Liver (tissue), 9 donors: ENCODE data around the gene KIF17. TPM values are rescaled to one million over a fixed set of nuclear protein-coding genes. Genes with fewer than 3 reads are reported as not detected.

Experiments used
- DNase-seq: peaks from one replicate; pipeline ENCODE4 v3.0.0-alpha.2; 2017; ENCODE audit warnings: low spot score
- H3K27ac ChIP-seq, 2 donors: one replicate each; pipeline ENCODE4 v1.7.0; 2013; ENCODE audit warnings: inconsistent platforms in 2 of 2, low read length in 2 of 2, control low read depth in 1 of 2, low read depth in 1 of 2, mild to moderate bottlenecking in 1 of 2
- H3K27me3 ChIP-seq, 4 donors: one replicate each; pipeline versions ENCODE4 v1.6.1 to v1.7.0; 2013; ENCODE audit warnings: low read length in 3 of 4, inconsistent platforms in 1 of 4, mild to moderate bottlenecking in 1 of 4, moderate library complexity in 1 of 4; ENCODE audit not compliant: control insufficient read depth in 4 of 4, insufficient read depth in 4 of 4
- H3K36me3 ChIP-seq, 4 donors: one replicate each; pipeline versions ENCODE4 v1.6.1 to v1.7.0; 2013; ENCODE audit warnings: low read length in 3 of 4, mild to moderate bottlenecking in 3 of 4, low read depth in 1 of 4, moderate library complexity in 1 of 4; ENCODE audit not compliant: control insufficient read depth in 4 of 4, insufficient read depth in 3 of 4
- H3K4me1 ChIP-seq, 4 donors: one replicate each; pipeline versions ENCODE4 v1.6.1 to v1.7.0; 2013; ENCODE audit warnings: low read length in 3 of 4, mild to moderate bottlenecking in 3 of 4, moderate library complexity in 1 of 4; ENCODE audit not compliant: control insufficient read depth in 4 of 4, insufficient read depth in 4 of 4
- H3K4me3 ChIP-seq, 3 donors: one replicate each; pipeline versions ENCODE4 v1.6.1 to v1.7.0; 2013; ENCODE audit warnings: low read length in 3 of 3, control low read depth in 1 of 3, low read depth in 1 of 3, mild to moderate bottlenecking in 1 of 3
- H3K9ac ChIP-seq, 2 donors: one replicate each; pipeline ENCODE4 v1.7.0; 2013; ENCODE audit warnings: low read length in 2 of 2, mild to moderate bottlenecking in 2 of 2, moderate library complexity in 2 of 2, control low read depth in 1 of 2, low read depth in 1 of 2
- H3K9me3 ChIP-seq, 4 donors: one replicate each; pipeline versions ENCODE4 v1.6.1 to v1.7.0; 2013; ENCODE audit warnings: low read length in 3 of 4; ENCODE audit not compliant: control insufficient read depth in 4 of 4
- EGR1 ChIP-seq, 2 donors: IDR thresholded peaks; 2 replicates each; pipeline ENCODE4 v1.6.1; 2016 to 2018; ENCODE audit warnings: antibody characterized with exemption in 2 of 2, low read depth in 2 of 2
- FOXA1 ChIP-seq: IDR thresholded peaks from 2 replicates; pipeline ENCODE4 v1.6.1; 2016; ENCODE audit warnings: antibody characterized with exemption
- FOXA2 ChIP-seq: IDR thresholded peaks from 2 replicates; pipeline ENCODE4 v1.6.1; 2016; ENCODE audit warnings: antibody characterized with exemption
- GABPA ChIP-seq, 2 donors: IDR thresholded peaks in 1 of 2; conservative IDR thresholded peaks in 1 of 2; 2 replicates each; pipeline ENCODE4 v1.6.1; 2016; ENCODE audit warnings: antibody characterized with exemption in 2 of 2, mild to moderate bottlenecking in 1 of 2, moderate library complexity in 1 of 2
- HNF4A ChIP-seq, 2 donors: conservative IDR thresholded peaks; 2 replicates each; pipeline ENCODE4 v1.6.1; 2016; ENCODE audit warnings: antibody characterized with exemption in 2 of 2, mild to moderate bottlenecking in 2 of 2
- HNF4G ChIP-seq: IDR thresholded peaks from 2 replicates; pipeline ENCODE4 v1.6.1; 2016; ENCODE audit warnings: antibody characterized with exemption
- JUND ChIP-seq, 2 donors: IDR thresholded peaks; 2 replicates each; pipeline ENCODE4 v1.6.1; 2016; ENCODE audit warnings: antibody characterized with exemption in 2 of 2
- RXRA ChIP-seq, 2 donors: IDR thresholded peaks; 2 replicates each; pipeline ENCODE4 v1.6.1; 2017 to 2018; ENCODE audit warnings: antibody characterized with exemption in 2 of 2, mild to moderate bottlenecking in 1 of 2
- SP1 ChIP-seq: IDR thresholded peaks from 2 replicates; pipeline ENCODE4 v1.6.1; 2018; ENCODE audit warnings: antibody characterized with exemption, mild to moderate bottlenecking
- TAF1 ChIP-seq: conservative IDR thresholded peaks from 2 replicates; pipeline ENCODE4 v1.6.1; 2016; ENCODE audit warnings: antibody characterized with exemption, mild to moderate bottlenecking
- YY1 ChIP-seq: IDR thresholded peaks from 2 replicates; pipeline ENCODE4 v1.6.1; 2016; ENCODE audit warnings: antibody characterized with exemption, mild to moderate bottlenecking
- WGBS: extraction: QIAGEN DNeasy Blood & Tissue Kit; methylation state at CpG from one replicate; pipeline ENCODE4 v1.1.7; 2013; 5-methylcytosine and 5-hydroxymethylcytosine counted together
- polyA plus RNA-seq, 2 donors: library from polyadenylated mRNA; stranded (reverse) in 1 of 2; unstranded in 1 of 2; fragments of 200-250 nt in 1 of 2; fragments of >200 nt in 1 of 2; fragmentation: Nextera tagmentation in 1 of 2; extraction: Ambion mirVana in 1 of 2; gene quantifications; one replicate each; pipeline versions ENCODE4 v1.2.1 to v1.2.3, GENCODE V29; 2013 to 2015
- total RNA-seq, 2 donors: library from RNA; depleted of rRNA; stranded (reverse); fragments of >200 nt; gene quantifications; one replicate each; pipeline ENCODE4 v1.2.3, GENCODE V29; 2014
- TF ChIP-seq, protein P1 (sequence below): IDR thresholded peaks from 2 replicates; pipeline ENCODE4 v1.6.1; 2016; ENCODE audit warnings: antibody characterized with exemption
- TF ChIP-seq, protein P2 (sequence below): IDR thresholded peaks from 2 replicates; pipeline ENCODE4 v1.6.1; 2016; ENCODE audit warnings: antibody characterized with exemption, mild to moderate bottlenecking
- TF ChIP-seq, protein P3 (sequence below): IDR thresholded peaks from 2 replicates; pipeline ENCODE4 v1.6.1; 2016; ENCODE audit warnings: antibody characterized with exemption
- TF ChIP-seq, protein P4 (sequence below): fragments of 150-350 bp; IDR thresholded peaks from 2 replicates; pipeline ENCODE4 v1.5.1; 2017; ENCODE audit warnings: improper control_type of control experiment, low read depth, low read length; ENCODE audit not compliant: missing input control
- TF ChIP-seq, protein P5 (sequence below): IDR thresholded peaks from 2 replicates; pipeline ENCODE4 v1.6.1; 2016; ENCODE audit warnings: antibody characterized with exemption
- donor health status: healthy.
- donor health status: healthy.
- donor health status: healthy.
- donor health status: healthy.
- donor health status: healthy.

KIF17 gene
- total and polyA plus RNA-seq, 4 donors: 1.0 to 2.7 (median 2.0) TPM

DNA sequence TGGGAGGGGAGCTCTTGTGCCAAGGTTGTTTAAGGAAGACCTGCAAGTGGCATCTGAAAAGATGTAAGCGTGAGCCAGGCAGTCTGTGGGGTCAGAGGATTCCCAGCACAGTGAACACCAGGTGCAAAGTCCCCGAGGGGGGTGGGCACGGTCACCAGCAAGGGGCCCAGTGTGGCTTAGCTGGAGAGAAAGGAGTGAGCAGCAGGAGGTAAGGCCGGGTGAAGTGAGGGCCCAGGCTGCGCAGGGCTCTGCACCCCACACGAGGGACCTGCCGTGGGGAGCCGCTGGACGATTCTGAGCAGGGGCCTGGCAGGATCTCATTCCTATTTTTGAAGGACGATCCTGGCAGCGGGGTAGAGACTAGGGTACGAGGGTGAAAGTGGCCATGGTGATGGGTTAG, 60.8 kb downstream of the KIF17 start:
- no peak overlapping the region for H3K9ac ChIP-seq
- WGBS: 84% methylated on average over 12 of the region's 12 CpGs
- peaks cover 0 to 22% (median 17%) of the 10 kb centered on the region in 4 donors for H3K4me1 ChIP-seq
- no peak for TF ChIP-seq HNF4G
- TF ChIP-seq, protein P1, sequence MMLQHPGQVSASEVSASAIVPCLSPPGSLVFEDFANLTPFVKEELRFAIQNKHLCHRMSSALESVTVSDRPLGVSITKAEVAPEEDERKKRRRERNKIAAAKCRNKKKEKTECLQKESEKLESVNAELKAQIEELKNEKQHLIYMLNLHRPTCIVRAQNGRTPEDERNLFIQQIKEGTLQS: no peak
- DNase-seq: no peak
- H3K27me3 ChIP-seq: no peaks in the 10 kb centered on the region
- no peak overlapping the region for H3K27ac ChIP-seq
- H3K36me3 ChIP-seq: peaks cover 19 to 60% (median 46%) of the 10 kb centered on the region in 4 donors
- H3K4me3 ChIP-seq: no peak overlapping the region
- H3K9me3 ChIP-seq: no peaks in the 10 kb centered on the region

DNA sequence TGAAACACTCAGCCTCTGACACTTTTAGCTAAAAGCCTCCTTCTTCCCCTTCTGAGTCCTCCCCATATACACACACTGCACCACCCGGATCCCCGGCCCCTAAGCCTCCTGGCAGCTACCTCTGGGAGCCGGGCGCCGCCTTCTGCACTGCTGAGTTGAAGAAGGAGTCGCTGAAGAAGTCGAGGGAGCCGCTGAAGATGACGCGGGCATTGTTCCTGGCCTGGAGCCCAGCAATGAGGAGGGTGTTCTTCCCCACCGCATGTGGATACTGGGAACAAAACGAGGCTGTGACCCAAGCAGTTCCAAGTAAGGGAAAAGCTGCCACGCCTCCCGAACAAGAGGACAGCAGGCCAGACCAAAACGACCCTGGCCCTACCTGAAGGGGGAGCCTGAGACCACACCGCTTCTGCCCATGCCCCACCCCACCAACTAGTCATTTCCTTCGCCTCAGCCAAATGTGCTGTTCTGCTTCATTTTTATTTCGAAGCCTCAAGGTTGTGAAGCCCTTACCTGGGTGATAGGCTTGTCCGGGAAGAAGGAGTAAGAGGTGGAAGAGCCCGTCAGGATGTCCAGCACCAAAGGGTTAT, 63.6 kb downstream of the KIF17 start:
- TF ChIP-seq, protein P2, sequence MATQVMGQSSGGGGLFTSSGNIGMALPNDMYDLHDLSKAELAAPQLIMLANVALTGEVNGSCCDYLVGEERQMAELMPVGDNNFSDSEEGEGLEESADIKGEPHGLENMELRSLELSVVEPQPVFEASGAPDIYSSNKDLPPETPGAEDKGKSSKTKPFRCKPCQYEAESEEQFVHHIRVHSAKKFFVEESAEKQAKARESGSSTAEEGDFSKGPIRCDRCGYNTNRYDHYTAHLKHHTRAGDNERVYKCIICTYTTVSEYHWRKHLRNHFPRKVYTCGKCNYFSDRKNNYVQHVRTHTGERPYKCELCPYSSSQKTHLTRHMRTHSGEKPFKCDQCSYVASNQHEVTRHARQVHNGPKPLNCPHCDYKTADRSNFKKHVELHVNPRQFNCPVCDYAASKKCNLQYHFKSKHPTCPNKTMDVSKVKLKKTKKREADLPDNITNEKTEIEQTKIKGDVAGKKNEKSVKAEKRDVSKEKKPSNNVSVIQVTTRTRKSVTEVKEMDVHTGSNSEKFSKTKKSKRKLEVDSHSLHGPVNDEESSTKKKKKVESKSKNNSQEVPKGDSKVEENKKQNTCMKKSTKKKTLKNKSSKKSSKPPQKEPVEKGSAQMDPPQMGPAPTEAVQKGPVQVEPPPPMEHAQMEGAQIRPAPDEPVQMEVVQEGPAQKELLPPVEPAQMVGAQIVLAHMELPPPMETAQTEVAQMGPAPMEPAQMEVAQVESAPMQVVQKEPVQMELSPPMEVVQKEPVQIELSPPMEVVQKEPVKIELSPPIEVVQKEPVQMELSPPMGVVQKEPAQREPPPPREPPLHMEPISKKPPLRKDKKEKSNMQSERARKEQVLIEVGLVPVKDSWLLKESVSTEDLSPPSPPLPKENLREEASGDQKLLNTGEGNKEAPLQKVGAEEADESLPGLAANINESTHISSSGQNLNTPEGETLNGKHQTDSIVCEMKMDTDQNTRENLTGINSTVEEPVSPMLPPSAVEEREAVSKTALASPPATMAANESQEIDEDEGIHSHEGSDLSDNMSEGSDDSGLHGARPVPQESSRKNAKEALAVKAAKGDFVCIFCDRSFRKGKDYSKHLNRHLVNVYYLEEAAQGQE: no peak
- TF ChIP-seq RXRA (IDR thresholded peaks at IDR 0.05) (no peak), HNF4A (conservative IDR thresholded peaks at IDR 0.05) (no peak), FOXA1 (no peak), EGR1 (IDR thresholded peaks at IDR 0.05; ENCODE audit: low read depth in 2 of 2) (no peak), GABPA (IDR thresholded peaks at IDR 0.05 in 1 of 2, conservative IDR thresholded peaks at IDR 0.05 in 1 of 2) (no peak), SP1 (no peak), JUND (IDR thresholded peaks at IDR 0.05) (no peak), TAF1 (no peak)
- TF ChIP-seq, protein P1: no peak
- Histone ChIP-seq H3K9ac (no peak overlapping the region), H3K27ac (no peak overlapping the region), H3K36me3 (peaks cover 19 to 83% (median 59%) of the 10 kb centered on the region in 4 donors), H3K4me3 (no peak overlapping the region), H3K4me1 (peaks cover 0 to 1% (median under 1%) of the 10 kb centered on the region in 4 donors), H3K27me3 (no peaks in the 10 kb centered on the region), H3K9me3 (no peaks in the 10 kb centered on the region)
- 80% methylated on average over 20 of the region's 20 CpGs for WGBS
- no peak for DNase-seq

DNA sequence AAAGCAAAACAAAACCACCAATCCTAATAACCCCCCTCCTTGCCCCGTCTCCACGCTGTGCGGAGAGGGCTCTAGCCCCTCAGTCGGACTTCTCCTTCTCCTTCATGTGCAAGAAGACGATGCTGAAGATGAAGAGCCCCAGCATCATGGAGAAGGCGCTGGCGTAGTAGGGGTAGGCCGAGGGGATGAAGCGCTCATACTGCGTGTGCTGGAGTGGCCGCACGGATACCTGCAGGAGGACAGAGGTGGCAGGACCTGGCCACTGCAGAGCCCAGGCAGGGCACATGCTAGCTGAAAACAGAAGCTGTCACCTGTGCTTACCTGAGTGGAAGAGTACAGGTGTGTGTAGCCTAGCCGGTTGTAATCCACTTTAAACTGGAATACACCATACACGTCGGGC, 65.5 kb downstream of the KIF17 start:
- peaks cover 18 to 87% (median 64%) of the 10 kb centered on the region in 4 donors for H3K36me3 ChIP-seq
- TF ChIP-seq TAF1: no peak
- TF ChIP-seq, protein P3, sequence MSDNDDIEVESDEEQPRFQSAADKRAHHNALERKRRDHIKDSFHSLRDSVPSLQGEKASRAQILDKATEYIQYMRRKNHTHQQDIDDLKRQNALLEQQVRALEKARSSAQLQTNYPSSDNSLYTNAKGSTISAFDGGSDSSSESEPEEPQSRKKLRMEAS: no peak
- TF ChIP-seq HNF4G: no peak
- TF ChIP-seq, protein P4, sequence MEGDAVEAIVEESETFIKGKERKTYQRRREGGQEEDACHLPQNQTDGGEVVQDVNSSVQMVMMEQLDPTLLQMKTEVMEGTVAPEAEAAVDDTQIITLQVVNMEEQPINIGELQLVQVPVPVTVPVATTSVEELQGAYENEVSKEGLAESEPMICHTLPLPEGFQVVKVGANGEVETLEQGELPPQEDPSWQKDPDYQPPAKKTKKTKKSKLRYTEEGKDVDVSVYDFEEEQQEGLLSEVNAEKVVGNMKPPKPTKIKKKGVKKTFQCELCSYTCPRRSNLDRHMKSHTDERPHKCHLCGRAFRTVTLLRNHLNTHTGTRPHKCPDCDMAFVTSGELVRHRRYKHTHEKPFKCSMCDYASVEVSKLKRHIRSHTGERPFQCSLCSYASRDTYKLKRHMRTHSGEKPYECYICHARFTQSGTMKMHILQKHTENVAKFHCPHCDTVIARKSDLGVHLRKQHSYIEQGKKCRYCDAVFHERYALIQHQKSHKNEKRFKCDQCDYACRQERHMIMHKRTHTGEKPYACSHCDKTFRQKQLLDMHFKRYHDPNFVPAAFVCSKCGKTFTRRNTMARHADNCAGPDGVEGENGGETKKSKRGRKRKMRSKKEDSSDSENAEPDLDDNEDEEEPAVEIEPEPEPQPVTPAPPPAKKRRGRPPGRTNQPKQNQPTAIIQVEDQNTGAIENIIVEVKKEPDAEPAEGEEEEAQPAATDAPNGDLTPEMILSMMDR: no peak
- TF ChIP-seq, protein P5, sequence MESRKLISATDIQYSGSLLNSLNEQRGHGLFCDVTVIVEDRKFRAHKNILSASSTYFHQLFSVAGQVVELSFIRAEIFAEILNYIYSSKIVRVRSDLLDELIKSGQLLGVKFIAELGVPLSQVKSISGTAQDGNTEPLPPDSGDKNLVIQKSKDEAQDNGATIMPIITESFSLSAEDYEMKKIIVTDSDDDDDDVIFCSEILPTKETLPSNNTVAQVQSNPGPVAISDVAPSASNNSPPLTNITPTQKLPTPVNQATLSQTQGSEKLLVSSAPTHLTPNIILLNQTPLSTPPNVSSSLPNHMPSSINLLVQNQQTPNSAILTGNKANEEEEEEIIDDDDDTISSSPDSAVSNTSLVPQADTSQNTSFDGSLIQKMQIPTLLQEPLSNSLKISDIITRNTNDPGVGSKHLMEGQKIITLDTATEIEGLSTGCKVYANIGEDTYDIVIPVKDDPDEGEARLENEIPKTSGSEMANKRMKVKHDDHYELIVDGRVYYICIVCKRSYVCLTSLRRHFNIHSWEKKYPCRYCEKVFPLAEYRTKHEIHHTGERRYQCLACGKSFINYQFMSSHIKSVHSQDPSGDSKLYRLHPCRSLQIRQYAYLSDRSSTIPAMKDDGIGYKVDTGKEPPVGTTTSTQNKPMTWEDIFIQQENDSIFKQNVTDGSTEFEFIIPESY: no peak
- no peak for TF ChIP-seq YY1
- TF ChIP-seq GABPA (IDR thresholded peaks at IDR 0.05 in 1 of 2, conservative IDR thresholded peaks at IDR 0.05 in 1 of 2): no peak
- TF ChIP-seq FOXA2: no peak
- no peaks in the 10 kb centered on the region for H3K4me1 ChIP-seq
- H3K4me3 ChIP-seq: no peak overlapping the region
- H3K9ac ChIP-seq: no peak overlapping the region
- DNase-seq: no peak
- 97% methylated on average over 15 of the region's 15 CpGs for WGBS
- no peaks in the 10 kb centered on the region for H3K27me3 ChIP-seq
- no peaks in the 10 kb centered on the region for H3K9me3 ChIP-seq
- H3K27ac ChIP-seq: no peak overlapping the region
